Right lobe of liver (tissue), 4 donors: ENCODE results near the gene CCDC15.

Source experiments
- CTCF ChIP-seq, 4 donors: fragments of 200-600 bp in 3 of 4; fragments of 450-650 bp in 1 of 4; IDR thresholded peaks; one replicate each; pipeline versions ENCODE4 v1.5.1 to v1.8.0; 2016 to 2022; ENCODE audit warnings: antibody characterized with exemption in 4 of 4, mild to moderate bottlenecking in 2 of 4
- POLR2A ChIP-seq: fragments of 450-650 bp; IDR thresholded peaks from one replicate; pipeline ENCODE4 v1.6.1; 2017; ENCODE audit warnings: antibody characterized with exemption, mild to moderate bottlenecking
- donor health status: DM: no; HTN: no; CAD: no.
- donor health status: DM: no; HTN: no; CAD: no.
- donor health status: DM: no; HTN: yes; CAD: no.

DNA sequence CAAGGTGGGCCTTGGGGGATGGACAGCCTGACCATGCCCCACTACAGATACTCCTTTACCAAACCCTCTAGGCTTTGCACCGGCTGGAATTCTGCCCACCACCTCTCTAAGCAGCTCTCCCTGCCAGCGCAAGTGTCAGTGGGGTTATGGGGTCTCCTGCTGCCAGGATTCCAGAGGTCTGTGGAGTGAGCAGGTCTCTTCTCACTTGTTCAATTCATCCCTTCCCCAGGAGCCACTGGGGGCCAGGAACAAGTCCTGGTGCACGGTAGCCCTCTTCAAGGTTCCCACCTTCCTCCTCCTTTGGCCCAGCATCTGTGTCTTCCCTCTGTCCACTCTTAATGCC is 30.5 kb downstream of the CCDC15 start:
- TF ChIP-seq CTCF (IDR thresholded peaks at IDR 0.05), result no peak
- no peak for TF ChIP-seq POLR2A
